K562 (cell line): Measurements from ENCODE around the gene SLC30A1. TPM values are rescaled to one million over a fixed set of nuclear protein-coding genes. Genes with fewer than 3 reads are reported as not detected.

Experiments
- CBX3 ChIP-seq, 2 experiments: IDR thresholded peaks; 1 replicate in 1 of 2; 2 replicates in 1 of 2; pipeline ENCODE4 v1.6.1; 2012; ENCODE audit warnings: inconsistent platforms in 2 of 2, low read length in 2 of 2, borderline replicate concordance in 1 of 2, control low read depth in 1 of 2
- CBX8 ChIP-seq: fragments of 200-600 bp; sonication (generic); IDR thresholded peaks from 2 replicates; pipeline ENCODE4 v1.6.1; 2012; ENCODE audit warnings: borderline replicate concordance, mixed run types, low read depth, mild to moderate bottlenecking, moderate library complexity, mixed read lengths, low read length, control low read depth, inconsistent platforms; ENCODE audit not compliant: poor library complexity, severe bottlenecking; ENCODE audit errors: extremely low read depth
- ETV1 ChIP-seq: fragments of 450-650 bp; conservative IDR thresholded peaks from 2 replicates; pipeline ENCODE4 v1.6.1; 2016; ENCODE audit warnings: missing genetic modification characterization, control low read depth, low read depth, missing compliant biosample characterization
- FOXA1 ChIP-seq: fragments of 450-650 bp; IDR thresholded peaks from 2 replicates; pipeline ENCODE4 v1.6.1; 2016; ENCODE audit warnings: mild to moderate bottlenecking, borderline replicate concordance
- FOXK1 ChIP-seq: sonication (generic); formaldehyde crosslinking; IDR thresholded peaks from 2 replicates; pipeline ENCODE4 v1.8.0; 2022; ENCODE audit warnings: missing genetic modification reagents, mild to moderate bottlenecking, borderline replicate concordance
- FOXM1 ChIP-seq, 2 experiments: fragments of 450-650 bp in 1 of 2; sonication (generic) in 1 of 2; formaldehyde crosslinking in 1 of 2; IDR thresholded peaks; 2 replicates each; pipeline versions ENCODE4 v1.6.1 to v1.9.0; 2017 to 2022; ENCODE audit warnings: low read depth in 2 of 2, mild to moderate bottlenecking in 2 of 2, missing genetic modification reagents in 1 of 2, moderate library complexity in 1 of 2
- HDGF ChIP-seq: fragments of 450-650 bp; IDR thresholded peaks from 2 replicates; pipeline ENCODE4 v1.6.1; 2016
- HOXB6 ChIP-seq: fragments of 250-450 bp; sonication (Bioruptor Pico); IDR thresholded peaks from 2 replicates; pipeline ENCODE4 v1.5.1; 2022; ENCODE audit warnings: mild to moderate bottlenecking, borderline replicate concordance
- KLF6 ChIP-seq: fragments of 250-450 bp; sonication (Bioruptor Pico); IDR thresholded peaks from 2 replicates; pipeline ENCODE4 v1.4.0; 2020; ENCODE audit warnings: mild to moderate bottlenecking, moderate library complexity, borderline replicate concordance
- MYBL2 ChIP-seq, 2 experiments: fragments of 450-650 bp in 1 of 2; sonication (generic) in 1 of 2; formaldehyde crosslinking in 1 of 2; IDR thresholded peaks; 2 replicates each; pipeline versions ENCODE4 v1.6.1 to v1.8.1; 2017 to 2022; ENCODE audit warnings: borderline replicate concordance in 1 of 2, inconsistent platforms in 1 of 2, low read depth in 1 of 2, mild to moderate bottlenecking in 1 of 2, missing genetic modification reagents in 1 of 2, moderate library complexity in 1 of 2
- NCOA1 ChIP-seq: fragments of 450-650 bp; IDR thresholded peaks from 2 replicates; pipeline ENCODE4 v1.6.1; 2016; ENCODE audit warnings: low read depth
- RBM22 ChIP-seq: fragments of 200-400 bp; formaldehyde crosslinking; IDR thresholded peaks from 2 replicates; pipeline ENCODE4 v1.6.1; 2018; ENCODE audit warnings: low read length, low read depth; ENCODE audit not compliant: poor library complexity, severe bottlenecking
- SREBF1 ChIP-seq: fragments of 150-350 bp; IDR thresholded peaks from 2 replicates; pipeline ENCODE4 v1.6.1; 2014; ENCODE audit warnings: antibody characterized with exemption, low read depth, low read length, borderline replicate concordance
- TAL1 ChIP-seq: fragments of 450-650 bp; IDR thresholded peaks from 2 replicates; pipeline ENCODE4 v1.6.1; 2016; ENCODE audit warnings: mild to moderate bottlenecking
- polyA plus RNA-seq, 8 experiments: library from polyadenylated mRNA; depleted of rRNA in 4 of 8; stranded (reverse) in 5 of 8; unstranded in 3 of 8; fragments of >200 nt; fragmentation: Nextera tagmentation in 2 of 8; fragmentation: Illumina TruSeq in 1 of 8; extraction: Ambion mirVana in 2 of 8; extraction: Trizol in 1 of 8; gene quantifications; 2 replicates each; pipeline versions ENCODE4 v1.2.1 to v1.2.3, GENCODE V29; 2011 to 2014; ENCODE audit warnings: inconsistent platforms in 1 of 8, missing spikeins in 1 of 8
- total RNA-seq, 7 experiments: library from RNA; depleted of rRNA in 6 of 7; stranded (reverse); fragments of >200 nt in 6 of 7; fragmentation: Illumina TruSeq in 2 of 7; extraction: Trizol in 2 of 7; gene quantifications; 2 replicates each; pipeline versions ENCODE4 v1.2.1 to v1.2.3, GENCODE V29; 2011 to 2021; ENCODE audit warnings: low replicate concordance in 1 of 7
- TF ChIP-seq, protein P1 (sequence below): sonication (generic); formaldehyde crosslinking; IDR thresholded peaks from 2 replicates; pipeline ENCODE4 v1.8.0; 2022; ENCODE audit warnings: missing genetic modification reagents, mild to moderate bottlenecking, moderate library complexity, borderline replicate concordance
- TF ChIP-seq, protein P2 (sequence below): fragments of 450-650 bp; IDR thresholded peaks from 2 replicates; pipeline ENCODE4 v1.6.1; 2016
- TF ChIP-seq, protein P3 (sequence below), 2 experiments: fragments of 450-650 bp; IDR thresholded peaks; 2 replicates each; pipeline ENCODE4 v1.6.1; 2018; ENCODE audit warnings: mild to moderate bottlenecking in 2 of 2, low read depth in 1 of 2; ENCODE audit not compliant: partially characterized antibody in 2 of 2
- TF ChIP-seq, protein P4 (sequence below), 2 experiments: fragments of 450-650 bp in 1 of 2; sonication (generic) in 1 of 2; formaldehyde crosslinking; conservative IDR thresholded peaks; 2 replicates each; pipeline versions ENCODE4 v1.4.0 to v1.8.1; 2020 to 2022; ENCODE audit warnings: mild to moderate bottlenecking in 1 of 2, missing genetic modification reagents in 1 of 2

SLC30A1 gene
- total and polyA plus RNA-seq, 9 of the 15 experiments (the other 6 are each of a cell fraction or from before 2014, with no cell fraction given) = 4.1 to 14.4 (median 6.6) TPM

DNA sequence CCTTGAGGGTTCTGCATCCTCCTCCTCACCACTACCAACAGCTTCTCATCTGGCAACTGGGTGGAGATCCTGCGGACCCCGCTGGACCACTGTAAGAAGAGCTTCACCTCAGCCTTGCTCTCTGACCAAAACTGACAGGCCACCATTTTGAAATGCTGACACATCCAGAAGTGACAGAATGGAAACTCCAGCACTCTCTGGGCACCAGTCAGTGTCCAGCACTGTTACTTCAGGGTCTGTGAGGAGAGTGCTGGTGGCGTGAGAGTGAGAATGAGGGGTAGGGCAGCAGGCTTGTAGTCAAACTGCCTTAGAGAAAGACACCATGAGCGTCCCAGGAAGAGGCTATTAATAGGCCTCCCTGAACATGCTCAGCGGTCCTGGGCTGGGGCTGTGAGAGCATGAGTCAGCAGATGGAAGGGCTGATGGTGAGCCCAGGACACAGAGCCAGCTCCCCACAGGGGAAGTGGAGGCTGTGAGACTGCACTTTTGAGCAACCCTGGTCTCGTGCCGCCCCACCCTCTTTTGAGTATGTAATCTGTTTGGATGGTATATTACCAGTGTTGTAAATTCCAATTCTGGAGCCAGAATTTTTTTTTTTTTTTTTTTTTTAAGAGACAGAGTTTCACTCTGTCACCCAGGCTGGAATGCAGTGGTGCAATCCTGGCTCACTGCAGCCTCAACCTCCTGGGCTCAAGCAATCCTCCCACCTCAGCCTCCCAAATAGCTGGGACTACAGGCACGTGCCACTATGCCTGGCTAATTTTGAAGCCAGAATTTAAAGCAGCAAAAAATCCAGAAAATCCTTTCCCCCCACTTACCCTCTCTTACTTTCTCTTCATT is 34.4 kb upstream of the SLC30A1 start (continued):
- TF ChIP-seq CBX3 (IDR thresholded peaks at IDR 0.05; ENCODE audit: borderline replicate concordance in 1 of 2, low read length in 2 of 2) (peak in 1 of 2 experiments; percentile 69; a peak in 1 of 3 replicates), ETV1 (tag) (peak; percentile 38; the same call in 1 of the 2 replicates), FOXK1 (CRISPR knock-in tag) (no peak), HOXB6 (CRISPR knock-in tag) (0 out of 2 replicates have a peak, but pooled peaks have one; percentile 35), RBM22 (no peak), NCOA1 (peak; percentile 43; the same call in 1 of the 2 replicates), FOXA1 (no peak), FOXM1 (IDR thresholded peaks at IDR 0.05; ENCODE audit: low read depth) (0 out of 2 replicates have a peak, but pooled peaks have one; percentile 9), FOXM1 (CRISPR knock-in tag; IDR thresholded peaks at IDR 0.05; ENCODE audit: low read depth) (no peak), CBX8 (no peak), HDGF (peak; percentile 93), KLF6 (CRISPR knock-in tag) (peak; percentile 55; the same call in 1 of the 2 replicates), SREBF1 (no peak), TAL1 (0 out of 2 replicates have a peak, but pooled peaks have one; percentile 9), MYBL2 (IDR thresholded peaks at IDR 0.05; ENCODE audit: low read depth) (no peak), MYBL2 (CRISPR knock-in tag; IDR thresholded peaks at IDR 0.05; ENCODE audit: borderline replicate concordance) (no peak)
- TF ChIP-seq, protein P1, sequence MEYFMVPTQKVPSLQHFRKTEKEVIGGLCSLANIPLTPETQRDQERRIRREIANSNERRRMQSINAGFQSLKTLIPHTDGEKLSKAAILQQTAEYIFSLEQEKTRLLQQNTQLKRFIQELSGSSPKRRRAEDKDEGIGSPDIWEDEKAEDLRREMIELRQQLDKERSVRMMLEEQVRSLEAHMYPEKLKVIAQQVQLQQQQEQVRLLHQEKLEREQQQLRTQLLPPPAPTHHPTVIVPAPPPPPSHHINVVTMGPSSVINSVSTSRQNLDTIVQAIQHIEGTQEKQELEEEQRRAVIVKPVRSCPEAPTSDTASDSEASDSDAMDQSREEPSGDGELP (CRISPR knock-in tag) = peak; percentile 48; the same call in 1 of the 2 replicates
- TF ChIP-seq, protein P2, sequence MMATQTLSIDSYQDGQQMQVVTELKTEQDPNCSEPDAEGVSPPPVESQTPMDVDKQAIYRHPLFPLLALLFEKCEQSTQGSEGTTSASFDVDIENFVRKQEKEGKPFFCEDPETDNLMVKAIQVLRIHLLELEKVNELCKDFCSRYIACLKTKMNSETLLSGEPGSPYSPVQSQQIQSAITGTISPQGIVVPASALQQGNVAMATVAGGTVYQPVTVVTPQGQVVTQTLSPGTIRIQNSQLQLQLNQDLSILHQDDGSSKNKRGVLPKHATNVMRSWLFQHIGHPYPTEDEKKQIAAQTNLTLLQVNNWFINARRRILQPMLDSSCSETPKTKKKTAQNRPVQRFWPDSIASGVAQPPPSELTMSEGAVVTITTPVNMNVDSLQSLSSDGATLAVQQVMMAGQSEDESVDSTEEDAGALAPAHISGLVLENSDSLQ = peak; percentile 72
- TF ChIP-seq, protein P3, sequence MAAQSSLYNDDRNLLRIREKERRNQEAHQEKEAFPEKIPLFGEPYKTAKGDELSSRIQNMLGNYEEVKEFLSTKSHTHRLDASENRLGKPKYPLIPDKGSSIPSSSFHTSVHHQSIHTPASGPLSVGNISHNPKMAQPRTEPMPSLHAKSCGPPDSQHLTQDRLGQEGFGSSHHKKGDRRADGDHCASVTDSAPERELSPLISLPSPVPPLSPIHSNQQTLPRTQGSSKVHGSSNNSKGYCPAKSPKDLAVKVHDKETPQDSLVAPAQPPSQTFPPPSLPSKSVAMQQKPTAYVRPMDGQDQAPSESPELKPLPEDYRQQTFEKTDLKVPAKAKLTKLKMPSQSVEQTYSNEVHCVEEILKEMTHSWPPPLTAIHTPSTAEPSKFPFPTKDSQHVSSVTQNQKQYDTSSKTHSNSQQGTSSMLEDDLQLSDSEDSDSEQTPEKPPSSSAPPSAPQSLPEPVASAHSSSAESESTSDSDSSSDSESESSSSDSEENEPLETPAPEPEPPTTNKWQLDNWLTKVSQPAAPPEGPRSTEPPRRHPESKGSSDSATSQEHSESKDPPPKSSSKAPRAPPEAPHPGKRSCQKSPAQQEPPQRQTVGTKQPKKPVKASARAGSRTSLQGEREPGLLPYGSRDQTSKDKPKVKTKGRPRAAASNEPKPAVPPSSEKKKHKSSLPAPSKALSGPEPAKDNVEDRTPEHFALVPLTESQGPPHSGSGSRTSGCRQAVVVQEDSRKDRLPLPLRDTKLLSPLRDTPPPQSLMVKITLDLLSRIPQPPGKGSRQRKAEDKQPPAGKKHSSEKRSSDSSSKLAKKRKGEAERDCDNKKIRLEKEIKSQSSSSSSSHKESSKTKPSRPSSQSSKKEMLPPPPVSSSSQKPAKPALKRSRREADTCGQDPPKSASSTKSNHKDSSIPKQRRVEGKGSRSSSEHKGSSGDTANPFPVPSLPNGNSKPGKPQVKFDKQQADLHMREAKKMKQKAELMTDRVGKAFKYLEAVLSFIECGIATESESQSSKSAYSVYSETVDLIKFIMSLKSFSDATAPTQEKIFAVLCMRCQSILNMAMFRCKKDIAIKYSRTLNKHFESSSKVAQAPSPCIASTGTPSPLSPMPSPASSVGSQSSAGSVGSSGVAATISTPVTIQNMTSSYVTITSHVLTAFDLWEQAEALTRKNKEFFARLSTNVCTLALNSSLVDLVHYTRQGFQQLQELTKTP (IDR thresholded peaks at IDR 0.05; ENCODE audit: low read depth in 1 of 2, partially characterized antibody in 2 of 2) = peak; percentile 17 to 28
- TF ChIP-seq, protein P4, sequence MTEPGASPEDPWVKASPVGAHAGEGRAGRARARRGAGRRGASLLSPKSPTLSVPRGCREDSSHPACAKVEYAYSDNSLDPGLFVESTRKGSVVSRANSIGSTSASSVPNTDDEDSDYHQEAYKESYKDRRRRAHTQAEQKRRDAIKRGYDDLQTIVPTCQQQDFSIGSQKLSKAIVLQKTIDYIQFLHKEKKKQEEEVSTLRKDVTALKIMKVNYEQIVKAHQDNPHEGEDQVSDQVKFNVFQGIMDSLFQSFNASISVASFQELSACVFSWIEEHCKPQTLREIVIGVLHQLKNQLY (CRISPR knock-in tag; conservative IDR thresholded peaks at IDR 0.05) = no peak
